HepG2 (cell line): Measurements from ENCODE around the gene CSPG5.

ENCODE experiments used
- BHLHE40 ChIP-seq: IDR thresholded peaks from 2 replicates; pipeline ENCODE4 v1.6.1; 2011; ENCODE audit warnings: low read length, improper control_type of control experiment
- CTCF ChIP-seq: sonication (generic); formaldehyde crosslinking; IDR thresholded peaks from 2 replicates; pipeline ENCODE4 v1.5.0; 2020; ENCODE audit warnings: mild to moderate bottlenecking, missing genetic modification reagents, moderate library complexity
- JUN ChIP-seq: sonication (generic); formaldehyde crosslinking; IDR thresholded peaks from 2 replicates; pipeline ENCODE4 v1.4.0; 2020; ENCODE audit warnings: mild to moderate bottlenecking, missing genetic modification reagents
- JUND ChIP-seq: sonication (generic); formaldehyde crosslinking; IDR thresholded peaks from 2 replicates; pipeline ENCODE4 v1.8.0; 2022; ENCODE audit warnings: mild to moderate bottlenecking, missing genetic modification reagents
- NR3C1 ChIP-seq: sonication (generic); formaldehyde crosslinking; IDR thresholded peaks from 2 replicates; pipeline ENCODE4 v1.4.0; 2020; ENCODE audit warnings: missing genetic modification reagents

DNA sequence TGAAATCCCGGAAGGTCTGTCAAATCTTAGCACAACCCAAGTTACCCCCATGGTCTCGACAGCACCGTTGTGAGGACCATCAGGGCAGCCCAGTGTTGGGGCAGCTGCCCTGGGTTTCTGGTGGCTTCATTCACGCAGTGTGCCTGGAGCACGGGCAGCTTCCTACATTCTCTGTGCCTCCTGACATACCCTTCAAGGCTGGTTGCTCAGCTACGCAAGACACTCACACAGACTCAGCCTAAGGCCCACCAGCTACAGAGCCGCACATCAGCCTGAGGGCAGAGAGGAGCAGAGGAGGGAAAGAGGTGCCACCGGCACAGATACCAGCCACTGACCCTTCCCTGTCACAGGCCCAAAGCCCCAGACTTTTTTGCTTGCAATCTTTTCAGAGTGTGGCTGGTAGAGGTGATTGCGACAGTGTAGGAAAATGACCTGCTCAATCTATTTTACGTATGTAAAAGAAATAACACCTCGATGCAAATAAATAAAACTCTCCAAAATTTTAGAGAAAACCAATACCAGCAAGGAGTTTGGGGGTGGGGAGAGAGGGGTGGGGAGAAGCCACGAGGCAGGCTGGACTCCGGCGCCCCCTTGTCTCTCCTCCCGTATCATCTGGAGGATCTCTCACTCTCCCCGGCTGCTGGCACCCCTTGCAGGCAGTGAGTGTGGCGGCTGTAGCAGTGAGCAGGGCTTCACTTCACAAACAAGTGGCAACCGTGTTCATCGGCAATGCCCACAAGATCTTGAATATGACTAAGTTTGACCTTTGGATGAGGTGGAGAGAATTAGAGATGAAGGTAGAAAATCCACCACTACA, 12.7 kb downstream of the CSPG5 start:
- TF ChIP-seq JUND (CRISPR knock-in tag) (no peak), JUN (no peak), CTCF (CRISPR knock-in tag) (no peak), BHLHE40 (no peak), NR3C1 (CRISPR knock-in tag) (no peak)
